NT2/D1 (cell line): ENCODE measurements around the gene EEF1A2.

Experiments used
- SUZ12 ChIP-seq: IDR thresholded peaks from 2 replicates; pipeline ENCODE4 v1.6.1; 2011; ENCODE audit not compliant: insufficient read length, insufficient read depth; ENCODE audit errors: extremely low read depth
- YY1 ChIP-seq: IDR thresholded peaks from 2 replicates; pipeline ENCODE4 v1.6.1; 2011; ENCODE audit not compliant: insufficient read length, insufficient read depth

DNA sequence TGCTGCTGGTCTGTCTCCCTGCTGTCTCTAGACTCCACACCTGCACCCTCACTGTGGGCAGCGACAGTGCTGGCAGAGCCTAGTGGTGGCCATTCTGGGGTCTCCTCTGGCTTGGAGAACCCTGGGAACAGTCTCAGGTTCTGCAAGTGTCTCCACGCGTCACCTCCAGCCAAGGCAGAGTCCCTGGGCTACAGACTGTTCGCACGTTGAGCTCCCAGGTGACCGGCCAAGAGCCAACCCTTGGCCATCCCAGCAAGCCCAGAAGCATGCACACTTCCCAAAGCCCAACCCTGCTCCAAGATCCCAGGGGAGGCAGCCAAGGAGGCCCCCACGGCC, 4.8 kb downstream of the EEF1A2 start:
- TF ChIP-seq YY1 (no peak), SUZ12 (no peak)
